Mesodermal cell (in vitro differentiated cells): ENCODE data around the gene CCNA2.

Source experiments
- H3K27ac ChIP-seq: 2 replicates; pipeline ENCODE4 v1.7.0; 2013; ENCODE audit warnings: mild to moderate bottlenecking, low read depth, low read length, moderate library complexity; ENCODE audit not compliant: severe bottlenecking
- H3K36me3 ChIP-seq: 2 replicates; pipeline ENCODE4 v1.7.1; 2013; ENCODE audit warnings: mild to moderate bottlenecking, low read length, moderate library complexity; ENCODE audit not compliant: control insufficient read depth, insufficient read depth
- H3K4me1 ChIP-seq: one replicate; pipeline ENCODE4 v1.7.1; 2013; ENCODE audit warnings: mild to moderate bottlenecking, low read length; ENCODE audit not compliant: insufficient read depth, control insufficient read depth, poor library complexity, severe bottlenecking
- H3K4me3 ChIP-seq: 2 replicates; pipeline ENCODE4 v1.7.0; 2013; ENCODE audit warnings: low read length, control low read depth, mild to moderate bottlenecking; ENCODE audit not compliant: insufficient read depth, poor library complexity, severe bottlenecking; ENCODE audit errors: extremely low read depth
- H3K9me3 ChIP-seq: 2 replicates; pipeline ENCODE4 v1.7.1; 2013; ENCODE audit warnings: mild to moderate bottlenecking, low read length, moderate library complexity; ENCODE audit not compliant: control insufficient read depth
- WGBS, 2 experiments: methylation state at CpG; one replicate each; pipeline ENCODE4 v1.1.5; 2013; ENCODE audit warnings: missing lambda C conversion rate in 2 of 2; ENCODE audit not compliant: insufficient coverage in 2 of 2; 5-methylcytosine and 5-hydroxymethylcytosine counted together

Gene CCNA2

DNA sequence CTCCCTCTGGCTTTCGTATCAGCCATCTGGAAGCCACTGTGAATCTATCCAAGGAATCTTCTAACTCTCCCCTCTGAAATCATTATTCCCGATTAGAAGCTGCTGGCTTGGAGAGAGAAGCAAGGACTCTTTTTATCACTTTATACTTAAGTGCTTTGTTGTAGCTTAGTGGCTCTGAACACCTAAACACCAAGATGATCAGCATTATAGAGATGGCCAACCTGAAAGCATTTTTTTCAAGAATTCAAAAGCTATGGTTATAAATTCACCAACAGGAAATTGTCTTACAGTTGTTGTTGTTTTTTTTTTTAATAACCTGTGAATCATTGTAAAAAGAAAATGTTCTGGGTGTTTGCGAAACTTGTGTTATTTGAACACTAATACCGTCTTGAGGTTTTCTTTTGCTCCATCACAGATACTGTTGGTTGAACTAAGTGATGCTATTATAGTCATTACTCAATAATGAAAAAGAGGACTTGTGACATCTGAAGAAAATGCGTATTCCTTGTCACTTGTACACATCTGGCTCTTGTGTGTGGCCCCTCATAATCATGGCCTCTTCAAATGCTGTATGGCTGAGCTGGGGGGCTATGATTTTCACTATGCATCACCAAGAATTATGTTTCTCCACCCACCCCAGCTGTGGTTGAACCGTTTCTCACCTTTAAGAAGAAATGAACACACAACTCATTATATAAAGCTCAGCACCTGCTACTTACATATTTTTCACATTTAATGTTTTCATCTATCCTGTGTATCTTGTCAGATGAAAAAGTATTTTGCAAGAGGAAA lies 46.9 kb downstream of the CCNA2 start:
- Histone ChIP-seq H3K36me3 (no peaks in the 10 kb centered on the region), H3K27ac (no peak overlapping the region)
- WGBS, 2 experiments: 86% methylated on average over 1 of the region's 6 CpGs; no CpG with 5 or more reads in 1 of the 2 experiments

DNA sequence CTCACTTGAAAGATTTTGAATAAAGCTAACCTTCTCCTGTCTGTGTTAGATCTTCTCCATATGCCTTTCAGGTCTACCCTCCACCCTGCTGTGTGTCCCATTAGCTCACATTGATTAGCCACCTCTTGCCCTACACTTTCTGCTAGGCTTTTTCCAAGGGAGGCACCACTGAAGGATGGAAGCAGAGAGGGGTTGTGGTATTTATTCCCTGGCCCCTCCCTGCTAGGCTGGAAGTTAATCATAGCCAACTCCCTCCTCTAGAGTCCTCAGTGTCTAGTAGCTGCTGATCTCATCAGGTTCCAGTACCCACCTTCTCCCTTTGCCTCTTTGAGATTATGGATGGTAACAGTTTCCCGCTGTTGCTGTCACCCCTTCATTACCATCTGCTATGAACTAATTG lies 49.8 kb downstream of the CCNA2 start:
- no CpG with 5 or more reads among the region's 1 CpG for WGBS, 2 experiments
- Histone ChIP-seq H3K9me3 (no peaks in the 10 kb centered on the region), H3K36me3 (no peaks in the 10 kb centered on the region), H3K4me3 (no peak overlapping the region), H3K27ac (no peak overlapping the region), H3K4me1 (no peaks in the 10 kb centered on the region)

More for the DNA sequence above, 46.9 kb downstream of the CCNA2 start:
- H3K4me3 ChIP-seq: no peak overlapping the region
- H3K9me3 ChIP-seq: no peaks in the 10 kb centered on the region
- no peaks in the 10 kb centered on the region for H3K4me1 ChIP-seq

DNA sequence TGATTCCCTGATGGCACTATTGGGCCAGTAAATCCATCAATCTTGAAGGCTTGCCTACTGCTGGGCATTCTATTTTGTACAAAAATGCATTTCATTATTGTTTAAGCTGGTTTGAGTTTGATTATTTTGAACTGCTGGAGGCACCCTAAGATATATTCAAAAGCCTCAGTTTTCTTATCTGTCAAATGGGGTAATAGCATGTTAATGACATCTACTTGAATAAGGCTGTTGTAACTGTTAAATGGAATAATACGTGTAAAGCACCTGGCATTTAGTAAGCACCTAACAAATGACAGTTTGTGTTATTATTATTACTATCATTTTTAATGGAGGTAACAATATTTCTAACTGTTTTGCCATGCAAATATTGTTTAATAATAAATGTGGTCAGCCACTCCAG lies 51.8 kb downstream of the CCNA2 start:
- Histone ChIP-seq H3K36me3 (no peaks in the 10 kb centered on the region), H3K4me1 (no peaks in the 10 kb centered on the region), H3K27ac (no peak overlapping the region), H3K4me3 (no peak overlapping the region), H3K9me3 (no peaks in the 10 kb centered on the region)
- WGBS, 2 experiments: no CpG with 5 or more reads among the region's 1 CpG

DNA sequence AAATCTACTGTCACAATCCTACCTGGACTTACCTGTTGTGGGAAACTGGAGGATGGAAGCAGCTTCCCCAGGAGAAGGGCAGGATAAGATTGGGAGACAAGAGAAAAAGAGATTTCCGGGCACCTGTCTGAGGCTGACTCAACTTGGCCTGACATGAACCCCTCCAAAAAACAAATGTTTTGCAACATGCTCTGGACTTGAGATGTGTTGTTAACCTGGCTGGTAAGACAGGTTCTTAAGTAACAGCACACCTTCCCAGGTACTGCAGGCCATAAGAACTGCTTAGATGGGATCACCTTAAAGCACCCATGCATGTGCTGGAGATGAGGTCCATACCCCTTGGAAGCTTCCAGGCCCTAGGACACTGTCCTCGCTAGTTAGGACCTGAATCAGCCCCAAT lies 54.3 kb downstream of the CCNA2 start:
- H3K27ac ChIP-seq: no peak overlapping the region
- 100% methylated on average over 1 of the region's 2 CpGs; no CpG with 5 or more reads in 1 of the 2 experiments for WGBS, 2 experiments
- H3K9me3 ChIP-seq: no peaks in the 10 kb centered on the region
- no peaks in the 10 kb centered on the region for H3K36me3 ChIP-seq
- no peak overlapping the region for H3K4me3 ChIP-seq
- no peaks in the 10 kb centered on the region for H3K4me1 ChIP-seq

DNA sequence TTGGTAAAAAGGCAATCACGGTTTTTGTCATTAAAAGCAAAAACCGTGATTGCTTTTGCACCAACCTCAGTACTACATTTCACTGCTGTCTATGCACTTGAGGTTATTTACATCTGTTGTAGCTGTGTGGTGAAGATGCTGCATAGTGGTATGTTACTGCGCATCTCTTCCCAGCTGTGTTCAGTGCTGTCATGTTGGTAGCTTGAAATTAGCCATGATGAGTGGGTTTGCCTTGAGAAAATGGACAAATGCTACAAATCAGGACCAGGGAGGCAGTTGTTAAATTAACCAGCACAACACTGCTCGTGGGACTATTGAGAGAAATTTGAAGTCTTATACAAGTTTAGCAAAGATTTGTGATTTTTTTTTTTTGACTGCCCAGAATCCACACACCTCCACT lies 56.5 kb downstream of the CCNA2 start:
- Histone ChIP-seq H3K9me3 (no peaks in the 10 kb centered on the region), H3K27ac (no peak overlapping the region), H3K4me3 (no peak overlapping the region), H3K4me1 (no peaks in the 10 kb centered on the region), H3K36me3 (no peaks in the 10 kb centered on the region)
- WGBS, 2 experiments: 93 to 100% methylated on average over 1 to 2 of the region's 4 CpGs
